Fibroblast of lung (primary cell): ENCODE data around the gene CD1D. TPM values are rescaled to one million over a fixed set of nuclear protein-coding genes. Genes with fewer than 3 reads are reported as not detected.

ENCODE experiments used
- DNase-seq, 2 donors: peaks; one replicate each; pipeline versions ENCODE4 v3.0.0 to v3.0.0-alpha.2; 2010; ENCODE audit warnings: low read depth in 2 of 2
- H2AFZ ChIP-seq: 2 replicates; pipeline ENCODE4 v1.5.1; 2012; ENCODE audit warnings: low read length, control low read depth, inconsistent platforms
- H3K27ac ChIP-seq: 2 replicates; pipeline ENCODE4 v1.5.1; 2011; ENCODE audit warnings: low read length, control low read depth; ENCODE audit not compliant: insufficient read depth
- H3K27me3 ChIP-seq: 2 replicates; pipeline ENCODE4 v1.5.1; 2011; ENCODE audit warnings: mild to moderate bottlenecking, low read length; ENCODE audit not compliant: control insufficient read depth, insufficient read depth
- H3K36me3 ChIP-seq: 2 replicates; pipeline ENCODE4 v1.5.1; 2011; ENCODE audit warnings: low read length; ENCODE audit not compliant: control insufficient read depth, insufficient read depth
- H3K4me1 ChIP-seq: 2 replicates; pipeline ENCODE4 v1.5.1; 2011; ENCODE audit warnings: low read length; ENCODE audit not compliant: control insufficient read depth, insufficient read depth; ENCODE audit errors: extremely low read depth
- H3K4me2 ChIP-seq: 2 replicates; pipeline ENCODE4 v1.5.1; 2011; ENCODE audit warnings: low read length, control low read depth; ENCODE audit not compliant: insufficient read depth; ENCODE audit errors: extremely low read depth
- H3K4me3 ChIP-seq, 4 experiments: fragments of 200-600 bp in 1 of 4; sonication (generic) in 1 of 4; replicated peaks in 1 of 4; 2 replicates each; pipeline ENCODE4 v1.5.1; 2011 to 2016; ENCODE audit warnings: low read length in 4 of 4, low read depth in 3 of 4, mild to moderate bottlenecking in 3 of 4, control low read depth in 2 of 4, inconsistent platforms in 1 of 4, mixed read lengths in 1 of 4; ENCODE audit not compliant: insufficient read depth in 1 of 4; ENCODE audit errors: control extremely low read depth in 1 of 4
- H3K79me2 ChIP-seq: 2 replicates; pipeline ENCODE4 v1.5.1; 2012; ENCODE audit warnings: mild to moderate bottlenecking, low read length, inconsistent platforms; ENCODE audit not compliant: control insufficient read depth, insufficient read depth
- H3K9ac ChIP-seq: 2 replicates; pipeline ENCODE4 v1.5.1; 2011; ENCODE audit warnings: mild to moderate bottlenecking, low read length, control low read depth; ENCODE audit not compliant: insufficient read depth
- H3K9me3 ChIP-seq: 2 replicates; pipeline ENCODE4 v1.5.1; 2012; ENCODE audit warnings: low read depth, low read length; ENCODE audit not compliant: control insufficient read depth, insufficient read depth
- H4K20me1 ChIP-seq: 2 replicates; pipeline ENCODE4 v1.5.1; 2011; ENCODE audit warnings: low read length; ENCODE audit not compliant: control insufficient read depth, insufficient read depth; ENCODE audit errors: extremely low read depth
- CTCF ChIP-seq, 2 donors: IDR thresholded peaks in 1 of 2; conservative IDR thresholded peaks in 1 of 2; 1 replicate in 1 of 2; 2 replicates in 1 of 2; pipeline ENCODE4 v1.5.1; 2011 to 2012; ENCODE audit warnings: low read length in 2 of 2, control low read depth in 1 of 2, inconsistent platforms in 1 of 2, low read depth in 1 of 2, mild to moderate bottlenecking in 1 of 2
- EZH2 ChIP-seq: IDR thresholded peaks from 2 replicates; pipeline ENCODE4 v1.5.1; 2012; ENCODE audit warnings: low read length, control low read depth, mild to moderate bottlenecking; ENCODE audit errors: missing control alignments
- polyA plus RNA-seq, 2 donors: library from polyadenylated mRNA; depleted of rRNA in 1 of 2; stranded (reverse) in 1 of 2; unstranded in 1 of 2; fragments of >200 nt; gene quantifications; 2 replicates each; pipeline ENCODE4 v1.2.1, GENCODE V29; 2011 to 2012; ENCODE audit warnings: missing spikeins in 1 of 2
- total RNA-seq: library from RNA; depleted of rRNA; stranded (reverse); fragments of >200 nt; gene quantifications from 2 replicates; pipeline ENCODE4 v1.2.1, GENCODE V29; 2014

Gene CD1D
- total and polyA plus RNA-seq, 2 donors (not counting 1 experiment from before 2014, with no cell fraction given) = 0.66 TPM; not detected in 1

- H3K4me2 ChIP-seq = no peak overlapping the region
- no peak overlapping the region for H2AFZ ChIP-seq
- no peak overlapping the region for H3K9ac ChIP-seq
- H3K4me1 ChIP-seq = no peaks in the 10 kb centered on the region
- H3K27ac ChIP-seq = no peak overlapping the region
- TF ChIP-seq EZH2 = no peak
- no peak for TF ChIP-seq CTCF (conservative IDR thresholded peaks at IDR 0.05 in 1 of 2, IDR thresholded peaks at IDR 0.05 in 1 of 2; ENCODE audit: low read depth in 1 of 2, low read length in 2 of 2)
- H3K79me2 ChIP-seq = no peaks in the 10 kb centered on the region
- H4K20me1 ChIP-seq = no peaks in the 10 kb centered on the region
- H3K27me3 ChIP-seq = no peaks in the 10 kb centered on the region
- H3K9me3 ChIP-seq = no peaks in the 10 kb centered on the region
- no peaks in the 10 kb centered on the region for H3K36me3 ChIP-seq
- no peak for DNase-seq
- H3K4me3 ChIP-seq = no peak overlapping the region
Measured at GRCh38 chr1:158155673-158156072, 25.0 kb upstream of the CD1D start.

- H4K20me1 ChIP-seq = no peaks in the 10 kb centered on the region
- no peaks in the 10 kb centered on the region for H3K4me1 ChIP-seq
- H3K79me2 ChIP-seq = no peaks in the 10 kb centered on the region
- no peak for DNase-seq
- H3K4me2 ChIP-seq = no peak overlapping the region
- no peak overlapping the region for H3K27ac ChIP-seq
- H3K4me3 ChIP-seq = no peak overlapping the region
- no peaks in the 10 kb centered on the region for H3K27me3 ChIP-seq
- H3K9ac ChIP-seq = no peak overlapping the region
- no peak overlapping the region for H2AFZ ChIP-seq
- no peaks in the 10 kb centered on the region for H3K36me3 ChIP-seq
- H3K9me3 ChIP-seq = no peaks in the 10 kb centered on the region
- TF ChIP-seq CTCF (conservative IDR thresholded peaks at IDR 0.05 in 1 of 2, IDR thresholded peaks at IDR 0.05 in 1 of 2; ENCODE audit: low read depth in 1 of 2, low read length in 2 of 2) (no peak), EZH2 (no peak)
Measured at GRCh38 chr1:158159597-158159996, 21.1 kb upstream of the CD1D start.

- Histone ChIP-seq H3K9ac (no peak overlapping the region), H3K27me3 (no peaks in the 10 kb centered on the region), H2AFZ (no peak overlapping the region), H3K9me3 (no peaks in the 10 kb centered on the region), H3K36me3 (no peaks in the 10 kb centered on the region), H3K79me2 (no peaks in the 10 kb centered on the region), H3K27ac (no peak overlapping the region), H3K4me2 (no peak overlapping the region), H4K20me1 (no peaks in the 10 kb centered on the region), H3K4me3 (no peak overlapping the region), H3K4me1 (no peaks in the 10 kb centered on the region)
- DNase-seq = no peak
- TF ChIP-seq CTCF (conservative IDR thresholded peaks at IDR 0.05 in 1 of 2, IDR thresholded peaks at IDR 0.05 in 1 of 2; ENCODE audit: low read depth in 1 of 2, low read length in 2 of 2) (no peak), EZH2 (no peak)
Measured at GRCh38 chr1:158161446-158161845, 19.2 kb upstream of the CD1D start.
